HG03175 (cell line): ENCODE results near the gene HILPDA.

Source experiments
- ATAC-seq: cut with Tn5 transposase; IDR thresholded peaks from one replicate; pipeline ENCODE4 v1.9.1; 2021; ENCODE audit warnings: mild to moderate bottlenecking, moderate library complexity; ENCODE audit not compliant: unreplicated experiment

The HILPDA gene, protein sequence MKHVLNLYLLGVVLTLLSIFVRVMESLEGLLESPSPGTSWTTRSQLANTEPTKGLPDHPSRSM

DNA sequence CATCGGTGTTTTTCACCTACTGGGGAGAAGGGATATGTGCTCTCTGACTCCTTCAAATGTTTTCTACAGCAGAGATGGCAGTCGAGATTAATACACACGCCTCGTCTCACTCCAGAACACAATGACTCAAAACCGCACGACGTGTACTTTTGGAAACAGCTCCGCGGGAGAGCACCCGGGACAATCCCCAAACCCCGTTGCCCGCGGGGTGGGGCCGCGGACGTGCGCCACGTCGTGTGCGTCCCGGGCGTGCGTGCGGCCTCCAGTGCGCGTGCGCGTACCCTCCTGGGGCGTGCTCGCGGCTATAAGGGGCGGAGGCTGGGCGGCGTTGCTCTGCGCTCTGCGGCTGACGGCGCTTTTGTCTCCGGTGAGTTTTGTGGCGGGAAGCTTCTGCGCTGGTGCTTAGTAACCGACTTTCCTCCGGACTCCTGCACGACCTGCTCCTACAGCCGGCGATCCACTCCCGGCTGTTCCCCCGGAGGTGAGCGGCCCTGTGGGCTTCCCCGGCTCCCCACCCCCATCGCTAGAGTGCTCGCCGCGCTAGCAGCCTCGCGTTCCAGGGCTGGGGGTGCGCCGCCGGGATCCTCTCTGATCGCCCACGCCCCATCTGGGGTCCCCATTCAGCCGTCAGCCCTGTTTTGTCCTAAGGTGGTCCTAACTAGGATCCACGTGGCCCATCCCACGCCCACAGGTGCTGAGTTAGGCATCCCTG lies at the start of gene HILPDA:
TSS of gene HILPDA (plus strand) at position 336 of the 712 bp plus-strand sequence. CDS start 1,391 bp downstream, outside the sequence.
- ATAC-seq, result peak; percentile 90

DNA sequence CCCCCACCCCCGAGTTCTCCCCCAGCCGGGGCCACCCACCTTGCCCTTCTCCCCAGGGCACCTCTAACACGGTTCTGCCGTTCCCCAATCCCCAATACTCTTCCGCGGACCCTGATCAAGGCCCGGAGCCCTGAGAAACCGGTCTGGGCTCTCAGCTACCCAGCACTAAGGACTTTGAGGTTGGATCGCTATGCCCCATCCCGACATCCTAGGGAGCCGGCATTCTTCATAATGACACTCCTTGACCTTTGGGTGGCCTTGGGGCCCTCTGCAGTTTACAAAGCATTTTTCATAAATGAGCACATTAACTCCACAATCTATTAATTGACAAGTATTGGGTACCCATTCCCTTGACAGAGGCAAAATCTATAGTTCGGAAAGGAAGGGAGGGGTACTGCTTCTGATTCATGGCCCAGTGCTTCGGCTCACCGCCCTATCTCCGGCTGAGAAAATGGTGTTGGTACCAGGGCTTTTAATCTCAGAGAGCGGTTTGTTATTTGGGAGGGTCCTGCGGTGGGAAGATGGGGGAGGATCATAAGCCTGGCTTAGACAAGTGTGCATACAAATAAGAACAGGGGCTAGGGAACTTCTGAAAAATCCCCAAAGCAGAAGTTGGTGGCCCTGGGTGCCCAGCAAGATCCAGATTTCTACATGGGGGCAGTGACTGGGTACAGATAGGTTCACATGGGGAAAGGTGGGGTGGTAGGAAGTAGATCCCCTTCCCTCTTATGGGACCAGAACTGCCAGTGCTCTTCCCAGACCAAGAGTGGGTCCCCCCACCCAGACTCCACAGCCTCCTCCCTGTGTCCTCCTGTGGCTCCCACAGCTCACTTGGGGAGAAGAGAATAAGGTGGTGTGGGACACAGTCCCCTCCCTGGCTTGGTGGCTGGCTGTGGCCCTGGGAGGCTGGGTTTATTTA lies 49.1 kb upstream of the HILPDA start:
- no peak for ATAC-seq

DNA sequence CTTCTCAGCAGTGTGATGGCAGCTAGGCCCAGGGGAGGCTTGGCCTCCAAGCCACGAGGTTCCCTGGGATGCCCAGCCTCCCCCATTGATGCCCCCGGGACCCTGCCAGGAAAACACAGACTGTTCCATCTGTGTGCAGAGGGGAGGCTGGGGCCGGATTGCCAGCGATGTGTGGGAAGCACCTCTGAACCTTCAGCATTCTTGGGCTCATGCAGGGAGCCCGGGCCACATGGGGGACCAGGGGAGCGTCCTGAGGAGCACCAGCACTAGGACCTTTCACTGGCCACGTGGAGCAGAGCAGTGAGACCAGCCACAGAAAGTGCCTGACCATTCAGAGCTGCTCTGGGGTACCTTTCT lies 48.5 kb upstream of the HILPDA start:
- ATAC-seq, result no peak

DNA sequence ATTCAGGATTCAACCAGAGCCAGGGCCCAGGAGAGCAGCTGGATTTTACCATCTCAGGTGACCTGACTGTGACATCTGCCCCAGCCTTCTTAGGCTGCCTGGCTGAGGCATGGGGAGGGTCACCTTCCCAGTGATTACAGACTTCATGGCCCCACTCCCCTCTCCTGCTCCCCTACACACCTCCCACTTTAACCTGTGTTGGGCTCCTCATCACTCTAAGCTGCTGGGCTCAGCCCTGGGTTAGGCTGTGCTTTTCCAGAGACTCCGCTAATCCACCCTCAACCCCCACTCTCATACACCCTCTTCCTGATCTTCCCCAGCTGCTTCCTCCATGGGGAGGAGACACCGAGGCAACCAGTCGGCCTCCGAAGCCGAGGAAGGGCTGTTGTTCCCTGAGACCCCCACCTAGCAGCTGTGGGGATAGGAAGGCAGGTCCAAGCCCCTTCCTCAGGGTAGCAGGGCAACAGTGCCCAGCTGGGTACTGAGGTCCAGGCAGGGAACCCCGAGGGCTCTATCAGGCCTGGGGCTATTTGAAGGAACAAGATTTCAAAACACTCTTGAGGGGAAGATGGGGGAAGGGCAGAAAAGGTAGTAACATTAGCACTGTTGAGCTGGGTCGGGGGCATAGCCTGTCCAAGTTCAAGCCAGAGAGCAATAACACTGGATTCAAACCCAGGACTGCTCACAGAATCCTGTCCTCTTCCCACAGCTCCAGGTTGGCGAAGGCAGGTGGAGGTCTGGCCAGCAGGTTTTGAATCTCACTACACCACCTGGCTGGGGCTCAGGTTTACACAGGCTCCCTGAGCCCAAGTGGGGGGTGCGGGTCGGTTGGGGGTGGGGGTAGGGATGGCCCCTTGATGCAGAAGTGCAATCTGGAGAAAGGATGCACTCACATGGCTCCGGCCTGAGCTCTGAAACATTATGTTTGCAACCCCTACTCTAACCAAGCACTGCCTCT lies 47.6 kb upstream of the HILPDA start:
- ATAC-seq, result no peak

DNA sequence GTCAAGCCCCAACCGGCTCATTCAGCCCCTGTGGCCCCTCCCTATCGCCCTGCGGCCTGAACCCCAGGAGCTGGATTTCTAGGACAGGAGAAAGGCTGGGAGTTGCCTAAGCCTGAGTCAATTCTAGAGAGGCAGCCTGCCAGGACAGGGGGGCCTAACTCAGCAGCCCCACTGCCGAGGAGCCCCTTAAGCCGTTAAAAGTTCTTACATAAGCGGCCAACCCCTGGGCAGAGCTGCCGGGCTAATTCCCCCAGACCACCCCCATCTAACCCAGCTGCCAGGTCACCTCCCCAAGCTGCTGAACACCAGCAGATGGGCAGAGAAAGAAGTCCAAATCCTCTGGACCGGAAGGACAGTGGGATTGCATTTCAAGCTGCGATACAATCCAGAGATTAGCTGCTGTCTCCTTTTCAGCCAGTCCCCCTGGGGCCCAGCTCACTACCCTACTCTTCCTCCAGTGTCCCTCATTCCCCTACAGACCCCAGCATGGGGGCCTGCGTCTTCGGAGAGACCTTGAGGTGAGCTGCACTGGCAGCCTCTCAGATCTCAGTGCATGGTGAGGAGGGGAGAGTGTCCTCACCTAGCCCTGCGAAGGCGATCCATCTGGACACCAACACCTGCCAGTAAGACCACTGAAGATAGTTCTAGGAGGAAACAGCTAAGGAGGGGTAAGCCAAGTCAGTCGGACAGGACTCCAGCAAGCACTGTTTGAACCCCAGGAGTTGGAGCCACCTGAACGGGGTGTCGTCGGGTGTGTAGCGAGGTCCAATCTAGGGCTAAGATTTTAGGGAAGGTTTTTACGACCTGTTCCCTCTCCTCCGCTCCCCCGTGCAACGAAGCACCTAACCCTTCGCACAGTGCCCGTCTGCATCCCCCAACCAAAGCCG lies 46.7 kb upstream of the HILPDA start:
- ATAC-seq, result no peak

DNA sequence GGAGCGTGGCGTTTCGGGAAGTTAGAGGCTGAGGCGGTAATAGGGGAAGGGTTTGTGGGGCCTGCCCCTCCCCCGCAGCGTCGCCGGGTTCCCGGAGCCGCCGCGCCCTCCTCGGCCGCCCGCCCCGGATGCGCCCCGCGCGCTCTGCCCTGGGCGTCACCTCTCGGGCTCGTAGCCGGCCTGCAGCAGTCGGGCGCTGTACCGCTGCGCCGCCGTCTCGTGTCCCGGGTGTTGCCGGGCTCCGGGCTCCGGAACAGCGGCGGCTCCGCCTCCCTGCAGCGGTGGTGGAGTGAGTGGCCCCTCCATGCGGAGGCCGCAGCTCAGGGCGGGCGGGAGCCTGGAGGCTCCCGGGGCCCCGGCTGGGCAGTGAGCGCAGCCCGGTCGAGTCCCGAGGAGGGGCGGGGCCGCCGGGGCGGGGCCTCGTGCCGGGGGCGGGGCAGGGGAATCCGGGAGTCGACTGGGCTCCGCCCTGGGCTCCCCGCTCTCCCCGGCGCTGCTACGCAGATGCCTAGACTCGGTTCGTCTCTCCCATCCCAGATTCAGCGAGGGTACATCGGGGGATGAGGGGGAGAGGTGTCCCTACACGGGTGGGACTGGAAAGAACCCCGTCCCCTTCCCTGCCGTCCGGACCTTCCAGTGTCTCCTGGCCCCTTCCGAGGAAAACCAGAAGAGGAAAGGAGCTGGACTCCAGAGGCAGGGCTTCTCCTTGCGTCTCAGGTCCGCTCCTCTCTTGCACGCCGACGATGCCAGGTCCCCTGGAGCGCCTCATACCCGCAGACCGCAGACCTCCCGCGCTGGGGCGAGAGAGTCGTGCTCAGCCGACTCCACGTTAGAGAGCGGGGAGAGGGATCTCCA lies 45.9 kb upstream of the HILPDA start, which contains the start of gene IMPDH1:
TSS of gene IMPDH1 (minus strand) at position 387 of the 855 bp plus-strand sequence. CDS start at position 306, 81 bp downstream.
- ATAC-seq, result peak; percentile 75

DNA sequence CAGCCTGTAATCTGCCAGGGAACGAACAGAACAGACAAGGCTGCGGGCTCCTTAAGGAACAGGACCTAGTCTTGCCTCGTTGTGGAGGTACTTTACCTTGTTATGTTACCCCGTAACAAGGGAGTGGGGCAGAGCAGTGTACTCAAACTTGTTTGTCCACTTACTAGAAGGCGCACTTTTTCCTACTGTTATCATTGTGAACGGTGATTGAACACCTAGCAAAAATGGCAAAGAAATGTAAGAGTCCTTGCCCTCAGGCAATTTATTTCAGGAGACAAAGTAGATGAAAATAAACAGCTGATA lies 45.3 kb upstream of the HILPDA start:
- no peak for ATAC-seq

DNA sequence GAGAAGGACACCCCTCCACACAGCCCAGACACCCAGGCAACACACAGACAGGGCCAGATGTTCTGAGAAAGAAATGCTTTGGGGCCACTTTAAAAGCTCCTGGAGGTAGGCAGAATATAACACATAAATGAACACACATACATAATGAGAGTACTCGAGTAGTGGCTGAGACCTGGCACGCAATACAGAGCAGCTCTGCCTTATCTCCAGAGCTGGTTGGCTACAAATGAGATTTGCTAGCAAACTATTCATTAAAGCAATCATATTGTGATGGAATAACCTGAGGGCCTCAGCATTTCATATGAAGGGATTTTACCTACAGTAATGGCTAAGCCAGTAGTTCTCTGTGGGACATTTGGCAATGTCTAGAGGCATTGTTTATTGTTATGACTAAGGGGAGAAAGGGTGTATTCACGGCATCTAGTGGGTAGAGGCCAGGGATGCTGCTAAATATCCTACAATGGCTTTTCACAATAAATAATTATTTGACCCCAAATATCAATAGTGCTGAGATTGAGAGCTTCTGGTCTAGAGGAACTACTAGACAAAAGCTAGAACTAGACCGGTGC lies 40.4 kb upstream of the HILPDA start:
- ATAC-seq, result no peak

DNA sequence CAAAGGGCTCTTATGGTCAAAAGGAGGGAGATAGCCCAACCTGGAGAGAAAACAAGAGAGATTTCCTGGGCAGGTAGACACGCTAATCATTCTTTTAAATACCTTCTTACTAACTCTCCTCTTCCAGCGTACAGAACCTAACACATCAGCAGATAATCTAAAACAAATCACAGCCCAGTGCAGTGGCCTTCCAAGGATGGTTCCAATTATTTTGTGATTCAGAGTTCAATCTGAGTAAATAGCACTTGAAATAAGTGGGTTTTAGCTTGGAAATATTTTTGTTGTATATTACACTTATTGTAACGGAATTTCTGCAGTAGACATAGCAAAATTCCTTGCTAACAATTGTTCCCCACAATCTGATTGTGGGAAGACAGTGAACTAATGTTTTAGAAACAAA lies 38.6 kb upstream of the HILPDA start:
- no peak for ATAC-seq

DNA sequence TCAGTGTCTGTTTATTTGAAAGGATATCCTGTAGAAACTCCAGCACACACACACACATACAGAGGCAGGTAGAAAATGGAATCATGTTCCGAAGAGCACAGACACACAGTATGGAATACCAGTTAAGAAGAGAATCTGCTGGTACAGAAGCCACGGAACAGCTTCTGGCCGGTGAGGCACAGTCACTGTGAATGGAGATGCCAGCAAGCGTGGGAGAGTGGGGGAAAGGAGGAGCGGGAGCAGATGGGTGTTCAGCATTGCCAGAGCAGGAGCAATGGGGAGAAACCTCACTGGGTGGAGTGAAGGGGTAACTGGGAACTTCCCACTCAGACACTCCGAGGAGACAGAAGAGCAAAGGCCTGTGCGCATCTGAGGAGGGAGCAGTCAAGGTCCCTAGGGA lies 36.4 kb upstream of the HILPDA start:
- no peak for ATAC-seq

DNA sequence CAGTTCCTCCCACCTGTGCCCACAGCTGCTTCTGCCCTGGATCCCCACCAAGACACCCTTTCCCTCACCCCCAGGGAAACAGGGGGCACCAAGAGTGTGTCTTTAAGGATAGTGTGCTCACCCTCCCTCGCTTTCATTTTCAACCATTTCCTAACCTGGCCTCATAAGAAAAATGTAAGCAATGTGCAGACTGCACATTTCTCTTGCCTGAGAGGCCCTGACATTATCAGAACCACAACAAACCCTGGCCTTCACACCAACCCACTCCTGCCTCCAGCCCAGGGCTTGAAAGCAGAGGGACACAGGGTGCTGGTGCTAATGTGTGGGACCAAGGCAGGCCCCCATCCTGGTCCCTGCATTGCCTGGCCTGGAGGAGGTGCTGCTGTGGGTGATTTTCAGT lies 34.9 kb upstream of the HILPDA start:
- no peak for ATAC-seq

DNA sequence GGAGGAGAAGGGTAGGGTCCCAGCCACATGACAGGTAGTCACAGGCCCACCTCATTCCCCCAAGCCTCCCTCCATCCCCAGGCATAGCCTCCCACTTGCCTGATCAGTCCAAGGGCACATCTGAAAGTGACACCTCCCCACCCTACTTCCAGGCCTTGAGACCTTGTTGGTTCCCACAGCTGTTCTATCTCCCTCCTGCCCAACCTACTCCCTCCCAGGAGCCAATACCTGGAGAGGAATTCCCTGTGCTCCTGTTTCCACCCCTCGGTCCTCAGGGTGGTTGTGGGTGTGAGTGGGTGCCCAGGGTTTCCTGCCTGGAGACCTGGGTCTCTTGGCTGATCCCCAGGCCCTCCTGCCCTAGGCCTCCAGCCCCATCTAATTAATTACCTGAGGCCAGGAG lies 34.3 kb upstream of the HILPDA start:
- no peak for ATAC-seq

DNA sequence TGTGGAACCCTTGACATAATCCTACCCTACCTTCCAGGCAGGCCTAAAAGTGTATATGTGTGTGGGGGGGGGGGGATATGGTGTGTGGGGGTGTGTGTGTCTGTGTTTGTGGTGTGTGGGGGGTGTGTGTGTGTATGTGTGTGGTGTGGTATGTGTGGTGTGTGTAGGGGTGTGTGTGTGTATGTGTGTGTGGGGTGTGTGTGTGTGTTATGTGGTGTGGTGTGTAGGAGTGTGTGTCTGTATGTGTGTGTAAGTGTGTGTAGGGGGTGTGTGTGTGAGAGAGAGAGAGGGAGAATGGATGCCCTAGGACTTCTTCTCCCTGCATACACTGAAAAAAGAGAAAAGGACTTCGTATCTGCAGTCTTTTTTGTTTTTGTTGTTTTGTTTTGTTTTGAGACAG lies 33.6 kb upstream of the HILPDA start:
- no peak for ATAC-seq

DNA sequence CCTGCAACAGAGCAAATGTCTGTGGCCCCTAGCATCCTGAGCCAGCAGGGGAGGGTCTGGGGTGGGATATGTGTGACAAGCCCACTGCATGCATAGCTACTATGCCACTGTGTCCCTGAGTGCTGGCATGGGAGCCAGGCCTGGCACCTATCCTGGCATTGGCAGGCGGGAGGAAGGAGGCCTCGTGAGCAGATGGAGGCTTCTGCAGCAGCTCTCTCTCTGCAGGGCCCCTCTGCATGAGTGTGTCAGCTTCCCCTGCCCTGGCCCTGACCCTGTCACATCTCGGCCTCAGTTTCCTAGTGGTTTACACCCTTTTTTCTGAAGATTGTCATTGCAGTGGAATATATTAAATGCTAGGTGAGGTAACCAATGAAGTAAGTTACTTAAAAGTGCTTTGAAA lies 32.8 kb upstream of the HILPDA start:
- no peak for ATAC-seq

DNA sequence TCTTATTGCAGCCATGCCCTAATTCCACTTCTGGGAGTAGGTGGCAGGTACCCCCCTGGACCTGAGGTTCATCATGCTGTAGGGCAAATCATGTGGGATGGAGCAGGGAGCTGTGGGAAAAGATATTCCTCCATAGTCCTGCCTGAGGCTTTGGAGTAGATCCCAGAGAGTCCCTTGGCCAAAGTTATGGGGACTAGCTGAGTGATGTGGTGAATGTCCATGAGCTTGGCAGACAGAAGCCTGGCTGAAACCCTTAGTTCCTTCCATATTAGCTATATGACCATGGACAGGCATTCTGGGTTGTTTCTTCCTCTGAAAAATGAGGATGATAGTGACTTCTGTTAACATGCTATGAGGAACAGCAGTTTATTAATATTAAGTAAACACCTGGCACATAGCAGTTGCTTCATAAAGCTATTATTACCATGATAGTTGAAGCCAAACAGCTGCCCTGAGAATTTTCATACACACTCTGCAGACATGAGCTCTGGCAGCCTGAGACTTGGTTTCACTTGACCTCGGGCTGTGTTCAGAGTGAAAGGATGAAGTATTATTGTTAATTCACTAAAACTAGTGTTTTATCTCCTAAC lies 30.9 kb upstream of the HILPDA start:
- no peak for ATAC-seq

DNA sequence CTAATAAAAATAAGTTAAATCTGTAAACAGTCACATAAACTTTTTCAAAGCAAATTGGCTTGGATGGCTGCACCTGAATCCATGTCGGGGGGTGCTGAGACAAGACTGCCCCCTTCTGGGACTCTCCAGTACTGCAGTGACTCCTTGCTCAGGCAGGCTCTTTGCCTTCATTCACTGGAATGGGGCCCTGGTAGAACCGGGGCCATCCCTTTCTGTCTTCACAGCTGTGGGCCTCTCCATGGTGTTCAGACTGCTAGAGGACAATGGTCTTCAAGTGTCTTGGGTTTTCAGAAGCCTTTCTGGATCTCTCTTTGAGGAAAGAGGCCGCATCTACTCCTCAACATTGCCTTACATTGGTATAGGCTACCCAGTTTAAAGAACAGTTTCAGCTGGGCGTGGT lies 29.8 kb upstream of the HILPDA start:
- ATAC-seq, result no peak

DNA sequence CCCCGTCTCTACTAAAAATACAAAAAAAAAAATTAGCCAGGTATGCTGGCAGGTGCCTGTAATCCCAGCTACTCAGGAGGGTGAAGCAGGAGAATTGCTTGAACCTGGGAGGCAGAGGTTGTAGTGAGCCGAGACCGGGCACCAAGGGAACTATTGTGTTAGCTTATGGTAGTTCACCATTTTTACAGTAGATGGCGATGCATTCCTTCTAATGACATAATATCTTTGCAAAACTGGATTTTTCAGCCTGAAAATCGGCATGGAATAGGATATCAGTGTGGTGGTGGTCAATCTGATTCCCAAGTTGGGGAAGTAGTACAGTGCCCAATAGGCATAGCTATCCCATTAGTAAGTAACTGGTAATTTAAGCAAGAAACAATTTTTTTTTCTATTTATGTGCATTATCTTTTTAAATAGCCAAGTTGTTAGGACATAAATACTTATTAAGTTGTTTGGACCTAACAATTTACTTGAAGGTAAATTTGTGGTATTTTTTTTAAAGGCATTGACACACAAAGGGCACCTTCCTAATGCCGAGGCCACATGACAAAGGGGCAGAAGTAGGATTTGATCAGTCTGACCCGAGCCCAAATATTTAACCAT lies 28.3 kb upstream of the HILPDA start:
- peak; percentile 52 for ATAC-seq

DNA sequence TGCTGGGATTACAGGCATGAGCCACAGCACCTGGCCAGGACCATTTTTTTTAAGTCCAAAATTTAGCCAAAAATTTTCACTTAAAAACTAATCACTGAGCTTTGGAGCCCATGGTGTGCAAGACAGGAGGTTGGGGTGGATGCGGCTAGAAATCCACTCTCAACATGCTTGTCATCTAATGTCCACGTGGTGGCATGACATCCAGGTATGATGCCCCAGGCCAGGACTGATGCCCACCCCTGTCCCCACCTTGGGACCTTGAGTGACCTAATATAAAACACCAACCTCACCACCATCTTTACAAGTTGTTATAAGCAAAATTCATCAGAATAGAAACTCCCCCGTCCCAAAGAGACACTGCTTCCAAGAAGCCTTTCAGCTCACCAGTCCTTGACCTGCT lies 25.5 kb upstream of the HILPDA start:
- no peak for ATAC-seq
